H1 (cell line): ENCODE data around the gene MBD3L5. TPM values are rescaled to one million over a fixed set of nuclear protein-coding genes. Genes with fewer than 3 reads are reported as not detected.
"Not testable (repeated sequence)": the region's sequence is repeated elsewhere in the genome, so short reads cannot be mapped to it uniquely, and the experiment has no call there.

Experiments used
- CTCF ChIA-PET: fragments of 300-600 bp; sonication (Branson Sonifier 250); formaldehyde crosslinking; loops from one replicate; lab custom pipeline; 2021; ENCODE audit not compliant: partially characterized antibody; lab: Charles Lee
- POLR2A ChIA-PET: fragments of 300-600 bp; sonication (Branson Sonifier 250); formaldehyde crosslinking; loops from one replicate; lab custom pipeline; 2021; ENCODE audit warnings: inconsistent platforms; ENCODE audit not compliant: partially characterized antibody; lab: Charles Lee
- DNase-seq, 2 experiments: peaks; one replicate each; pipeline versions ENCODE4 v3.0.0 to v3.0.0-alpha.2; 2010 to 2022; ENCODE audit warnings: low spot score in 2 of 2, low read depth in 1 of 2, mixed read lengths in 1 of 2
- FAIRE-seq: peaks from 2 replicates; lab custom pipeline; 2011; peaks lifted over from hg19 to GRCh38; lab: Jason Lieb, UNC
- H2AFZ ChIP-seq: 2 replicates; pipeline ENCODE4 v1.8.1; 2012; ENCODE audit warnings: low read length, inconsistent platforms
- H2AK5ac ChIP-seq: 2 replicates; pipeline ENCODE4 v1.6.1; 2013; ENCODE audit warnings: low read depth, low read length
- H2BK120ac ChIP-seq: replicated peaks from 2 replicates; pipeline ENCODE3; 2013; ENCODE audit warnings: low read depth, low read length, inconsistent platforms
- H2BK12ac ChIP-seq: 2 replicates; pipeline ENCODE4 v1.6.1; 2013; ENCODE audit warnings: low read depth, low read length
- H2BK15ac ChIP-seq: 2 replicates; pipeline ENCODE4 v1.6.1; 2013; ENCODE audit warnings: low read length
- H2BK20ac ChIP-seq: 2 replicates; pipeline ENCODE4 v1.6.1; 2013; ENCODE audit warnings: low read length
- H2BK5ac ChIP-seq: 2 replicates; pipeline ENCODE4 v1.6.1; 2013; ENCODE audit warnings: low read depth, low read length
- H3K14ac ChIP-seq: 2 replicates; pipeline ENCODE4 v1.6.1; 2013; ENCODE audit warnings: inconsistent platforms; ENCODE audit not compliant: insufficient read length
- H3K18ac ChIP-seq: 2 replicates; pipeline ENCODE4 v1.6.1; 2013; ENCODE audit warnings: low read length; ENCODE audit errors: extremely low read depth
- H3K23ac ChIP-seq: 2 replicates; pipeline ENCODE4 v1.6.1; 2013; ENCODE audit warnings: inconsistent platforms; ENCODE audit not compliant: insufficient read length
- H3K23me2 ChIP-seq: 2 replicates; pipeline ENCODE4 v1.6.1; 2013; ENCODE audit warnings: low read depth, low read length
- H3K27ac ChIP-seq: 2 replicates; pipeline ENCODE4 v1.6.1; 2011; ENCODE audit warnings: low read depth, low read length, inconsistent platforms
- H3K27me3 ChIP-seq, 4 experiments: replicated peaks in 1 of 4; 1 replicate in 1 of 4; 2 replicates in 3 of 4; pipeline versions ENCODE4 v1.6.1 to v1.8.1; 2011 to 2013; ENCODE audit warnings: low read length in 3 of 4, mild to moderate bottlenecking in 3 of 4, inconsistent platforms in 2 of 4, mixed read lengths in 2 of 4, moderate library complexity in 1 of 4; ENCODE audit not compliant: control insufficient read depth in 3 of 4, insufficient read depth in 3 of 4; ENCODE audit errors: extremely low read depth in 1 of 4
- H3K36me3 ChIP-seq, 4 experiments: 2 replicates each; pipeline versions ENCODE4 v1.6.1 to v1.8.1; 2011 to 2013; ENCODE audit warnings: mild to moderate bottlenecking in 4 of 4, low read length in 3 of 4, moderate library complexity in 2 of 4, control low read depth in 1 of 4, inconsistent platforms in 1 of 4; ENCODE audit not compliant: insufficient read depth in 4 of 4, control insufficient read depth in 2 of 4
- H3K4ac ChIP-seq: replicated peaks from 2 replicates; pipeline ENCODE3; 2013; ENCODE audit warnings: low read length, low read depth, mixed read lengths, inconsistent platforms; ENCODE audit not compliant: insufficient read length
- H3K4me1 ChIP-seq, 4 experiments: replicated peaks in 1 of 4; 1 replicate in 1 of 4; 2 replicates in 3 of 4; pipeline versions ENCODE4 v1.6.1 to v1.8.1; 2011 to 2013; ENCODE audit warnings: low read length in 3 of 4, inconsistent platforms in 2 of 4, mixed read lengths in 1 of 4; ENCODE audit not compliant: insufficient read depth in 4 of 4, control insufficient read depth in 3 of 4
- H3K4me2 ChIP-seq, 2 experiments: 2 replicates each; pipeline versions ENCODE4 v1.6.1 to v1.8.1; 2011 to 2013; ENCODE audit warnings: low read depth in 2 of 2, low read length in 2 of 2, control low read depth in 1 of 2, inconsistent platforms in 1 of 2, mild to moderate bottlenecking in 1 of 2; ENCODE audit not compliant: insufficient read depth in 1 of 2
- H3K4me3 ChIP-seq, 4 experiments: fragments of 200-600, 300-600 bp in 1 of 4; sonication (generic), shearing (Covaris generic), sonication (Bioruptor Twin) in 1 of 4; 2 replicates each; pipeline versions ENCODE4 v1.5.1 to v1.8.1; 2011 to 2016; ENCODE audit warnings: low read length in 4 of 4, low read depth in 3 of 4, control low read depth in 2 of 4, inconsistent platforms in 2 of 4, mild to moderate bottlenecking in 2 of 4, mixed read lengths in 1 of 4, moderate library complexity in 1 of 4; ENCODE audit not compliant: insufficient read depth in 2 of 4; ENCODE audit errors: extremely low read depth in 1 of 4
- H3K56ac ChIP-seq: replicated peaks from 2 replicates; pipeline ENCODE3; 2013; ENCODE audit warnings: low read depth, mild to moderate bottlenecking, mixed read lengths, low read length, inconsistent platforms; ENCODE audit not compliant: insufficient read length
- H3K79me1 ChIP-seq: 2 replicates; pipeline ENCODE4 v1.6.1; 2013; ENCODE audit warnings: low read depth, low read length, control low read depth
- H3K79me2 ChIP-seq, 2 experiments: 2 replicates each; pipeline versions ENCODE4 v1.6.1 to v1.8.1; 2012 to 2013; ENCODE audit warnings: low read length in 2 of 2, mild to moderate bottlenecking in 2 of 2, inconsistent platforms in 1 of 2; ENCODE audit not compliant: insufficient read depth in 2 of 2, control insufficient read depth in 1 of 2
- H3K9ac ChIP-seq, 4 experiments: replicated peaks in 1 of 4; 1 replicate in 1 of 4; 2 replicates in 3 of 4; pipeline versions ENCODE4 v1.6.1 to v1.8.1; 2011 to 2013; ENCODE audit warnings: low read depth in 3 of 4, low read length in 3 of 4, control low read depth in 2 of 4, mild to moderate bottlenecking in 2 of 4, moderate library complexity in 2 of 4, inconsistent platforms in 1 of 4; ENCODE audit errors: extremely low read depth in 1 of 4
- H3K9me3 ChIP-seq, 2 experiments: 2 replicates each; pipeline versions ENCODE4 v1.6.1 to v1.8.1; 2012 to 2013; ENCODE audit warnings: mild to moderate bottlenecking in 2 of 2, moderate library complexity in 2 of 2, control low read depth in 1 of 2, inconsistent platforms in 1 of 2, low read depth in 1 of 2, low read length in 1 of 2, mixed read lengths in 1 of 2; ENCODE audit not compliant: insufficient read depth in 2 of 2
- H4K20me1 ChIP-seq, 2 experiments: replicated peaks in 1 of 2; 2 replicates each; pipeline versions ENCODE3 to v1.8.1; 2011 to 2013; ENCODE audit warnings: inconsistent platforms in 2 of 2, low read length in 2 of 2, mild to moderate bottlenecking in 1 of 2; ENCODE audit not compliant: insufficient read depth in 2 of 2, control insufficient read depth in 1 of 2
- H4K5ac ChIP-seq: 2 replicates; pipeline ENCODE4 v1.6.1; 2013; ENCODE audit warnings: low read length, low read depth, mixed read lengths, inconsistent platforms; ENCODE audit not compliant: insufficient read length
- H4K8ac ChIP-seq: 2 replicates; pipeline ENCODE4 v1.8.0; 2013; ENCODE audit warnings: mild to moderate bottlenecking, moderate library complexity, low read length, inconsistent platforms; ENCODE audit not compliant: insufficient read depth; ENCODE audit errors: extremely low read depth
- H4K91ac ChIP-seq: replicated peaks from 2 replicates; pipeline ENCODE3; 2013; ENCODE audit warnings: low read length, mixed read lengths, inconsistent platforms; ENCODE audit not compliant: insufficient read length
- WGBS, 2 experiments: shearing (Covaris generic) in 1 of 2; methylation state at CpG; one replicate each; pipeline versions ENCODE4 v1.1.6 to v1.1.7; 2013 to 2015; ENCODE audit warnings: low lambda C conversion rate in 2 of 2, mixed read lengths in 2 of 2, inconsistent platforms in 1 of 2, low coverage in 1 of 2, missing lambda C conversion rate in 1 of 2; ENCODE audit not compliant: insufficient replicate concordance in 2 of 2, insufficient coverage in 1 of 2, insufficient read length in 1 of 2; ENCODE audit errors: extremely low coverage in 1 of 2, missing lambda C conversion rate in 1 of 2; 5-methylcytosine and 5-hydroxymethylcytosine counted together
- polyA plus RNA-seq, 7 experiments: library from polyadenylated mRNA; depleted of rRNA in 3 of 7; stranded (reverse) in 5 of 7; unstranded in 2 of 7; fragments of >200 nt in 5 of 7; fragments of 200-250 nt in 2 of 7; gene quantifications; 1 replicate in 5 of 7; 2 replicates in 1 of 7; 4 replicates in 1 of 7; pipeline versions ENCODE4 v1.2.1 to v1.2.3, GENCODE V29; 2011 to 2013; ENCODE audit warnings: missing spikeins in 2 of 7, mixed read lengths in 2 of 7
- total RNA-seq: library from RNA; stranded (reverse); fragmentation: NEBNext Ultra II Directional; extraction: Animal tissue kit (Norgen Biotek cat#: 25700); gene quantifications from 2 replicates; pipeline ENCODE4 v1.2.1, GENCODE V29; 2021

Gene MBD3L5
- total and polyA plus RNA-seq, 2 of the 8 experiments (the other 6 are each of a cell fraction or from before 2014, with no cell fraction given): not detected

GRCh38 chr19:7040079-7040478 is 9.7 kb downstream of the MBD3L5 start, which contains the start of gene MBD3L4:
TSS of gene MBD3L4 (minus strand) at chr19:7040179. CDS start at chr19:7040144, 35 bp downstream.
- H3K4ac ChIP-seq, H3K27ac ChIP-seq, H3K4me2 ChIP-seq, H3K4me1 ChIP-seq, H3K56ac ChIP-seq, H3K14ac ChIP-seq, POLR2A ChIA-PET, H4K5ac ChIP-seq, CTCF ChIA-PET, H2BK20ac ChIP-seq, H3K36me3 ChIP-seq, FAIRE-seq, DNase-seq, H3K79me2 ChIP-seq, H3K9me3 ChIP-seq, H3K23ac ChIP-seq, H2BK15ac ChIP-seq, H3K9ac ChIP-seq, H2BK5ac ChIP-seq, H4K8ac ChIP-seq, H3K79me1 ChIP-seq, H2BK120ac ChIP-seq, H2AK5ac ChIP-seq, H4K20me1 ChIP-seq, H3K18ac ChIP-seq, H4K91ac ChIP-seq, H3K23me2 ChIP-seq, H2AFZ ChIP-seq, H2BK12ac ChIP-seq, H3K4me3 ChIP-seq, H3K27me3 ChIP-seq: not testable (repeated sequence)
- WGBS, 2 experiments: no CpG with 5 or more reads among the region's 9 CpGs

GRCh38 chr19:7041563-7041962 is 11.2 kb downstream of the MBD3L5 start:
- not testable (repeated sequence) for H2AFZ ChIP-seq, H3K4ac ChIP-seq
- no CpG with 5 or more reads among the region's 2 CpGs for WGBS, 2 experiments

More at GRCh38 chr19:7041563-7041962, 11.2 kb downstream of the MBD3L5 start:
- H4K20me1 ChIP-seq, H2BK15ac ChIP-seq, DNase-seq, H3K36me3 ChIP-seq, H3K4me3 ChIP-seq, H3K14ac ChIP-seq, H3K27ac ChIP-seq, H2BK5ac ChIP-seq, H3K9ac ChIP-seq, H3K9me3 ChIP-seq, H2AK5ac ChIP-seq, H3K4me1 ChIP-seq, POLR2A ChIA-PET, FAIRE-seq, H3K79me1 ChIP-seq, H3K23ac ChIP-seq, H3K56ac ChIP-seq, H4K91ac ChIP-seq, H2BK120ac ChIP-seq, H3K79me2 ChIP-seq, H2BK20ac ChIP-seq, H4K5ac ChIP-seq, H2BK12ac ChIP-seq, CTCF ChIA-PET, H3K18ac ChIP-seq, H3K27me3 ChIP-seq, H3K23me2 ChIP-seq, H3K4me2 ChIP-seq, H4K8ac ChIP-seq: not testable (repeated sequence)
